Peyer's patch (tissue), 4 donors: ENCODE measurements around the gene UBXN7. TPM values are rescaled to one million over a fixed set of nuclear protein-coding genes. Genes with fewer than 3 reads are reported as not detected.
"Not testable (repeated sequence)": the region's sequence is repeated elsewhere in the genome, so short reads cannot be mapped to it uniquely, and the experiment has no call there.

Experiments used
- DNase-seq, 3 donors: peaks; one replicate each; pipeline ENCODE4 v3.0.0-alpha.2; 2017 to 2019
- H3K27ac ChIP-seq, 4 donors: fragments of 200-600 bp; sonication (generic); one replicate each; pipeline ENCODE4 v1.5.1; 2016 to 2019
- H3K27me3 ChIP-seq, 2 donors: fragments of 200-600 bp; sonication (generic); one replicate each; pipeline ENCODE4 v1.5.1; 2019
- H3K36me3 ChIP-seq, 3 donors: fragments of 200-600 bp; sonication (generic); one replicate each; pipeline ENCODE4 v1.5.1; 2016 to 2019
- H3K4me1 ChIP-seq, 4 donors: fragments of 200-600 bp; sonication (generic); one replicate each; pipeline ENCODE4 v1.5.1; 2016 to 2019
- H3K4me3 ChIP-seq, 4 donors: fragments of 200-600 bp; sonication (generic); 1 replicate in 3 of 4; 2 replicates in 1 of 4; pipeline ENCODE4 v1.5.1; 2016 to 2019; ENCODE audit warnings: mild to moderate bottlenecking in 1 of 4
- H3K9me3 ChIP-seq, 4 donors: fragments of 200-600 bp; sonication (generic); one replicate each; pipeline ENCODE4 v1.5.1; 2016 to 2019; ENCODE audit warnings: mild to moderate bottlenecking in 1 of 4
- CTCF ChIP-seq, 6 experiments: fragments of 450-650 bp in 4 of 6; fragments of 200-600 bp in 2 of 6; sonication (generic) in 1 of 6; IDR thresholded peaks; one replicate each; pipeline ENCODE4 v1.5.1; 2017 to 2019; ENCODE audit warnings: antibody characterized with exemption in 6 of 6, mild to moderate bottlenecking in 3 of 6, moderate library complexity in 1 of 6
- POLR2A ChIP-seq, 2 donors: fragments of 450-650 bp; IDR thresholded peaks; one replicate each; pipeline ENCODE4 v1.5.1; 2017; ENCODE audit warnings: antibody characterized with exemption in 2 of 2, mild to moderate bottlenecking in 2 of 2, moderate library complexity in 2 of 2
- total RNA-seq, 4 donors: library from RNA; depleted of rRNA; stranded (reverse); fragments of >200 nt; gene quantifications; one replicate each; pipeline ENCODE4 v1.1.0, GENCODE V29; 2016

Gene UBXN7
- total RNA-seq, 4 donors from 2014 or later = 12.3 to 64.4 (median 22.7) TPM

- DNase-seq = no peak
- Histone ChIP-seq H3K9me3 (no peaks in the 10 kb centered on the region), H3K27ac (no peak overlapping the region), H3K36me3 (no peaks in the 10 kb centered on the region), H3K27me3 (no peaks in the 10 kb centered on the region), H3K4me1 (no peaks in the 10 kb centered on the region), H3K4me3 (no peak overlapping the region)
- TF ChIP-seq CTCF (IDR thresholded peaks at IDR 0.05) (no peak), POLR2A (IDR thresholded peaks at IDR 0.05) (no peak)
These were observed 31.2 kb upstream of the UBXN7 start for GRCh38 chr3:196463478-196463756.

- DNase-seq, H3K4me3 ChIP-seq, H3K27me3 ChIP-seq, H3K36me3 ChIP-seq, H3K27ac ChIP-seq, H3K9me3 ChIP-seq, H3K4me1 ChIP-seq: not testable (repeated sequence)
These were observed 30.7 kb upstream of the UBXN7 start for GRCh38 chr3:196462680-196463477.

- Histone ChIP-seq H3K27me3 (no peaks in the 10 kb centered on the region), H3K27ac (no peak overlapping the region), H3K4me3 (no peak overlapping the region), H3K36me3 (no peaks in the 10 kb centered on the region), H3K9me3 (no peaks in the 10 kb centered on the region), H3K4me1 (no peaks in the 10 kb centered on the region)
- no peak for TF ChIP-seq POLR2A (IDR thresholded peaks at IDR 0.05)
- no peak for TF ChIP-seq CTCF (IDR thresholded peaks at IDR 0.05)
- DNase-seq = no peak
These were observed 25.8 kb upstream of the UBXN7 start for GRCh38 chr3:196458063-196458462.

- not testable (repeated sequence) for H3K36me3 ChIP-seq, H3K9me3 ChIP-seq, DNase-seq, H3K27me3 ChIP-seq, H3K4me3 ChIP-seq, H3K4me1 ChIP-seq, H3K27ac ChIP-seq
These were observed 25.2 kb upstream of the UBXN7 start for GRCh38 chr3:196457470-196457869.

GRCh38 chr3:196454935-196455334 lies 22.7 kb upstream of the UBXN7 start:
- H3K27me3 ChIP-seq = no peaks in the 10 kb centered on the region
- no peaks in the 10 kb centered on the region for H3K4me1 ChIP-seq
- no peak overlapping the region for H3K27ac ChIP-seq
- H3K36me3 ChIP-seq = no peaks in the 10 kb centered on the region
- DNase-seq = no peak
- H3K4me3 ChIP-seq = no peak overlapping the region
- TF ChIP-seq CTCF (IDR thresholded peaks at IDR 0.05) = no peak
- no peak for TF ChIP-seq POLR2A (IDR thresholded peaks at IDR 0.05)
- no peaks in the 10 kb centered on the region for H3K9me3 ChIP-seq

- not testable (repeated sequence) for H3K9me3 ChIP-seq, H3K4me3 ChIP-seq, H3K36me3 ChIP-seq, H3K27ac ChIP-seq, H3K4me1 ChIP-seq, H3K27me3 ChIP-seq, DNase-seq
These were observed 13.2 kb upstream of the UBXN7 start for GRCh38 chr3:196445391-196445790.

- H3K9me3 ChIP-seq = no peaks in the 10 kb centered on the region
- TF ChIP-seq POLR2A (IDR thresholded peaks at IDR 0.05) = no peak
- no peak for TF ChIP-seq CTCF (IDR thresholded peaks at IDR 0.05)
- no peaks in the 10 kb centered on the region for H3K4me1 ChIP-seq
- no peaks in the 10 kb centered on the region for H3K36me3 ChIP-seq
- DNase-seq = no peak
- H3K4me3 ChIP-seq = no peak overlapping the region
- no peaks in the 10 kb centered on the region for H3K27me3 ChIP-seq
- H3K27ac ChIP-seq = no peak overlapping the region
These were observed 12.3 kb upstream of the UBXN7 start for GRCh38 chr3:196444500-196444894.
